MG63 (cell line): ENCODE data around the gene FAM50A. TPM values are rescaled to one million over a fixed set of nuclear protein-coding genes. Genes with fewer than 3 reads are reported as not detected.

Experiments used
- DNase-seq: peaks from one replicate; pipeline ENCODE4 v3.0.0-alpha.2; 2020
- H3K27me3 ChIP-seq: fragments of 250-450 bp; sonication (Bioruptor Pico); 2 replicates; pipeline ENCODE4 v1.5.1; 2020; ENCODE audit warnings: mild to moderate bottlenecking, moderate library complexity
- H3K36me3 ChIP-seq: fragments of 250-450 bp; sonication (Bioruptor Pico); 2 replicates; pipeline ENCODE4 v1.5.1; 2020; ENCODE audit warnings: mild to moderate bottlenecking, moderate library complexity
- H3K4me3 ChIP-seq: fragments of 250-450 bp; sonication (Bioruptor Pico); 2 replicates; pipeline ENCODE4 v1.5.1; 2020; ENCODE audit warnings: mild to moderate bottlenecking, moderate library complexity
- H3K9me3 ChIP-seq: fragments of 250-450 bp; sonication (Bioruptor Pico); 2 replicates; pipeline ENCODE4 v1.5.1; 2020; ENCODE audit warnings: mild to moderate bottlenecking, moderate library complexity
- total RNA-seq: library from RNA; depleted of rRNA; stranded (reverse); fragments of >200 nt; shearing (Covaris generic); gene quantifications from 2 replicates; pipeline ENCODE4 v1.2.3, GENCODE V29; 2014; ENCODE audit warnings: low replicate concordance

Gene FAM50A
- total RNA-seq, 1 experiment from 2014 or later: 35.4 TPM

DNA sequence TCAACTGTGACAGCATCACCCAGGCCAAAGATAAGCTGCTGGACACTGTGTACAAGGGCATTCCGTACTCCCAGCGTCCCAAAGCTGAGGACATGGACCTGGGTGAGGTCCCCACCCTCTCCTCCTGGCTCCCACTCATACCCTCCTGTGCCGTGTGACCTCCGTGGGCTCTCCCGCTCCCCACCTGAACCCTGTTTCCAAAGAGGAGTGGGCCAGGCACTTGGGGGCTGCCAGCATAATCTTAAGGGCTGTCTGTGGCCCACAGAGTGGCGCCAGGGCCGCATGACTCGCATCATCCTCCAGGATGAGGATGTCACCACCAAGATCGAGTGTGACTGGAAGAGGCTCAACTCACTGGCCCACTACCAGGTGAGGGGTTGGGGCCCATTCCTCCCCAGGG is 25.2 kb downstream of the FAM50A start:
- H3K9me3 ChIP-seq: no peaks in the 10 kb centered on the region
- no peak for DNase-seq
- no peaks in the 10 kb centered on the region for H3K36me3 ChIP-seq
- no peaks in the 10 kb centered on the region for H3K27me3 ChIP-seq
- no peak overlapping the region for H3K4me3 ChIP-seq

DNA sequence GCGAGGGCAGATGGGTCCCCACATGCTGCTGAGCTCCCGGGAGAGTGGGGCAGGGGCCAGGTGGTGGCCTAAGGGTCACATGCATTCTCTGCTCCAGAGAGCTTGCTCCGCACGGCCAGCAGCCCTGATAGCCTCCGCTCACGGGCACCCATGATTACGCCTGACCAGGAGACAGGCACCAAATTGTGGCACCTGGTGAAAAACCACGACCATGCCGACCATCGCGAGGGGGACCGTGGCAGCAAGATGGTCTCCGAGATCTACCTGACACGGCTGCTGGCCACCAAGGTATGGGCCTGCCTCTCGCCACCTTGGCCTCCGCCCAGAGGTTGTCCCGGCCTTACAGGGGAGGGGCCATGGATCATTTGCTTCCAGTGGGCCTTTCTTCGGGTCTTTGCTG is 25.9 kb downstream of the FAM50A start:
- Histone ChIP-seq H3K36me3 (no peaks in the 10 kb centered on the region), H3K27me3 (no peaks in the 10 kb centered on the region), H3K9me3 (no peaks in the 10 kb centered on the region), H3K4me3 (no peak overlapping the region)
- DNase-seq: no peak

DNA sequence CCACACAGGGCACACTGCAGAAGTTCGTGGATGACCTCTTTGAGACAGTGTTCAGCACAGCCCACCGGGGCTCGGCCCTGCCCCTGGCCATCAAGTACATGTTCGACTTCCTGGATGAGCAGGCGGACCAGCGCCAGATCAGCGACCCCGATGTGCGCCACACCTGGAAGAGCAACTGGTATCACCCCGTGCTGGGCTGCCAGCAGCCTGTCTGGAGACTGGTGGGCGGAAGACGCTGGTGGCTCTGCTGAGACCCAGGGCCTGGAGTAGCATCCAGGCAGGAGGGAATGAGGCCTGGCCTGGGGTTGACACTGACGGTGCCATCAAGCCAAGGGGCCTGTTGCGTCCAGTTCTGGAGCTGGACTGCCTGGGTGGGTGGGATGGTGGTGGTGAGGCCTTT is 26.5 kb downstream of the FAM50A start:
- H3K27me3 ChIP-seq: no peaks in the 10 kb centered on the region
- DNase-seq: no peak
- no peaks in the 10 kb centered on the region for H3K36me3 ChIP-seq
- H3K9me3 ChIP-seq: no peaks in the 10 kb centered on the region
- H3K4me3 ChIP-seq: no peak overlapping the region

DNA sequence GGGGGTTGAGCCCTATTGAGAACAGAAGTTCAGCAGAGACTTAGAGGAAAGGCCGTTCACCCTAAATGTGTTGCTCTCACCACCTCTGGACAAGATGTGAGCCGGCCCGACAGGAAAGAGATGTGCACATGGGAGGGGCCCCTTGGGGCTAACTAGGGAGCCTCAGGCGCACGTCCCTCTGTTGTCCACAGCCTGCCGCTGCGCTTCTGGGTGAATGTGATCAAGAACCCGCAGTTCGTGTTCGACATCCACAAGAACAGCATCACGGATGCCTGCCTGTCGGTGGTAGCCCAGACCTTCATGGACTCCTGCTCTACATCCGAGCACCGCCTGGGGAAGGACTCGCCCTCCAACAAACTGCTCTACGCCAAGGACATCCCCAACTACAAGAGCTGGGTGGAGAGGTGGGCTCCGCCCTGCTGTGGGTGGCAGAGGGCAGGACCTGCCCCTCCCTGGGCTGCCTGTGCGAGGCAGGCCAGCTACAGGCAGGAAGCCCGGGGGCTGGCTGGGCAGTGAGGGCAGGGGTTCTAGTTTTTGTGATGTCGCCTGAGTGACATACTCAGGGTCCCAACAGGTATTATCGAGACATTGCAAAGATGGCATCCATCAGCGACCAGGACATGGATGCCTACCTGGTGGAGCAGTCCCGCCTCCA is 27.1 kb downstream of the FAM50A start:
- no peaks in the 10 kb centered on the region for H3K9me3 ChIP-seq
- no peak for DNase-seq
- H3K27me3 ChIP-seq: no peaks in the 10 kb centered on the region
- H3K4me3 ChIP-seq: no peak overlapping the region
- no peaks in the 10 kb centered on the region for H3K36me3 ChIP-seq

DNA sequence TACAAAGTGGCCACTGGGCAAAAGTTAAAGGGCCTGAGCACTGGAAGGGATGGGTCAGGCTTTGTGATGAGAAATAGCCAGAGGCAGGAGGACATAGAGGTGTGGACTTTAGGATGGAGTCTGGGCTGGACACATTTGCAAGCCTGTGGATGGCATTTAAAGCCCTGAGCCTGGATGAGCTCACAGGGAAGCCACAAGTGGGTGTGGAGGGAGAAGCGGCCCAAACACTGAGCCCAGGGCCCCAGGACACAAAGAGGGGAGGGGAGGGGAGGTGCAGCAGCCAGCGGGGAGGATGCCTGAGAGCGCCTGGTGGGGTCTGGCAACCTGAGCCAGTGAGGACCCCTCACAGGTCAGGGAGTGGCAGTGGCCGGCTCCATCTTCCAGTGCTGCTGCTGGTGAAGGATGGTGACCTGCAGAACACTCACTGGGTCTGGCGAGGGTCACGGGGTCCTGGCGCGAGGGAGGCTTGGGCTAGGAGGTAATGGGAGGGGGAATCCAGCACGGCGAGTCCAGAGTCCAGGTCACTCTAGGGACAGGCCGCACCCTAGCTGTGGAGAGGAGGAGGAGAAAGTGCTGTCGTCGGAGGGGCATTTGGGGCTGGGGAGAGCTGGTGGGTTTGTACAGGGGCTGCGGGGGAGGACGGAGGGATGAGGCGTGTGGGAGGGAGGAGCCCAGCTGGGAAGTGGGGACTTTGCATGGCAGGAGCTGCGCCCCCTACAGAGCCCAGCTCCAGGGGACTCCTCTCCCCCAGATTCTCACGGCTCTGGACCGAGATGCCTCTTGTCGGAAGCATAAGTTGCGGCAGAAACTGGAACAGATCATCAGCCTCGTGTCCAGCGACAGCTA is 28.1 kb downstream of the FAM50A start:
- Histone ChIP-seq H3K9me3 (no peaks in the 10 kb centered on the region), H3K27me3 (no peaks in the 10 kb centered on the region), H3K4me3 (no peak overlapping the region), H3K36me3 (no peaks in the 10 kb centered on the region)
- DNase-seq: no peak

DNA sequence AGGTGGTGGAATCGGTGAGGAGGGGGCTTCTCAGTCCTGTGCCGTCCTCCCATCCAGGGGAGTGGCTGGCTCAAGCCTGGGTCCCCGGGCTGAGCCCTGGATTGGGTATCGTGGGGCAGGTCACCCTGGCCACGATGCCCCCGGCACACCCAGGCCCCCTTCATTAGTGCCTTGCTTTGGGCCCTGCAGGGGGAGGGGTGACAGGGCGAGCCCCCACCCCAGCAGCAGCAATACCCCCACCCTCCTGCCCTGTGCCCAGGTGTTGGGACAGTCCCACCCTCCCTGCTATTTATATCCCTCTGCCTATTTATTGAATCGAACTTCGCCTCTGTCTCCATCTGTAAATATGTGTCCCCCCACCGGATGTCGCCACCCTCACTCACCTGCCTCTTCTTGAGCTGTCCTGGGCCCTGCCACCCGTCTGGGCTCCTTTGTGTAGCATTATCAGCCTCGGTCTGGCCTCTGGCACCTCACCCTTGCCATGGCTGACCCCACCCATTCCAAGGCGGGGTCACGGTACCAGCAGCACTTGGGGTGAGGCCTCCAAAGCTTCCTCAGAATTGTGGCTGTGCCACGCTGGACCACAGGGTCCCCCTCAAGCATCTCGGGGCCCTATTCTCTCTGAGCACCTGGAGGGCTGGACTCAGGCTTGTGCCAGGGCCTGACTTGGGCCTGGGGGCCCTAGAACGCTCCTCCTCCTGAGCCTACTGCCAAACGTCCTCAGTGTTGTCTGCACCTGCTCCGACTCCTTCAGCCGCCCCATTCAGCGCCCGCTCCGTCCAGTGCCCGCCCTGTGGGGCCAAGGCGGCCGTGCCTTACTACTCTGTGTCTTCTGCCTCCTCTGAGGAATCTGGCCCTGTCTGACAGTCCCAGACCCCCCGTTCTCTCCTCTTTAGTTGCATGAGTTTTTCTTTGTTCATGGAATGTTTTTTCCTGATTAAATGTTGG is 29.0 kb downstream of the FAM50A start:
- no peaks in the 10 kb centered on the region for H3K27me3 ChIP-seq
- H3K4me3 ChIP-seq: no peak overlapping the region
- H3K36me3 ChIP-seq: no peaks in the 10 kb centered on the region
- no peak for DNase-seq
- no peaks in the 10 kb centered on the region for H3K9me3 ChIP-seq

DNA sequence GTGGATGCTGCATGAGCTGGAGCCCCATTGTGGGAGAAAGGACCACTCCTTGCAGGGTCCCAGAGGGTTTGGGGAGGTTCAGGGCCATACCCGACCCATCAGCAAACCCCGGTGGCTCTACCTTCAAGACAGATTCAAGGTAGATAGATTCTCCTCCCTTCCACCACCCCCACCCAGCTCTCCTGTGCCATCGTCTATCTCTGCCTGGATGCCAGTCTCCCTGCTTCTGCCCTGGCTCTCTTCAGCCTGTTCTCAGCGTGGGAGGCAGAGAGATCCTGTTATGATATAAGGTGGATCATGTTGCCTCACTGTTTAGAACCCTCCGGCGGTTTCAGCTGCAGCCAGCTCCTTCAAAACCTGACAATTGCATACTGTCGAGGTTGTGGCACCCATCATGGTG is 29.7 kb downstream of the FAM50A start:
- Histone ChIP-seq H3K27me3 (no peaks in the 10 kb centered on the region), H3K9me3 (no peaks in the 10 kb centered on the region), H3K36me3 (no peaks in the 10 kb centered on the region), H3K4me3 (no peak overlapping the region)
- DNase-seq: no peak

DNA sequence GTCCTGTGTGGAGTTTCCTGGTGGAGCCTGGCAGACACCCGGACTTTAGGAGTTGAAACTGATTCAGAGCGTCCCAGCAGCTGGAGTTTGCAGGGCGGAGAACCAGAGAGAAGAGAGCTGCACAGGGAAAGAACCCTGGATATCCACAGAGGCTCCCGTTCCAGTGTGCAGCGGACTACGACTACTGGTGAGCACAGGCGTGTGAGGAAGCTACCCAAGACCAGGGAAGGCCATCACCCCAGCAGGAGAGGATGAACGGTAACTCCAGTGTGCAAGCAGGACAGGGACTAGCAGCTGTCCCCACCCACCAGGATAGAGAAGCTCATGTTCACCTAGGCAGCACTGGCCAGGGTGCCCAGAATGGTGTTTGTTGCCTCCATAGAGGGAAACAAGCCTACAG is 32.9 kb downstream of the FAM50A start:
- DNase-seq: no peak
- Histone ChIP-seq H3K9me3 (no peaks in the 10 kb centered on the region), H3K36me3 (no peaks in the 10 kb centered on the region), H3K27me3 (no peaks in the 10 kb centered on the region), H3K4me3 (no peak overlapping the region)

DNA sequence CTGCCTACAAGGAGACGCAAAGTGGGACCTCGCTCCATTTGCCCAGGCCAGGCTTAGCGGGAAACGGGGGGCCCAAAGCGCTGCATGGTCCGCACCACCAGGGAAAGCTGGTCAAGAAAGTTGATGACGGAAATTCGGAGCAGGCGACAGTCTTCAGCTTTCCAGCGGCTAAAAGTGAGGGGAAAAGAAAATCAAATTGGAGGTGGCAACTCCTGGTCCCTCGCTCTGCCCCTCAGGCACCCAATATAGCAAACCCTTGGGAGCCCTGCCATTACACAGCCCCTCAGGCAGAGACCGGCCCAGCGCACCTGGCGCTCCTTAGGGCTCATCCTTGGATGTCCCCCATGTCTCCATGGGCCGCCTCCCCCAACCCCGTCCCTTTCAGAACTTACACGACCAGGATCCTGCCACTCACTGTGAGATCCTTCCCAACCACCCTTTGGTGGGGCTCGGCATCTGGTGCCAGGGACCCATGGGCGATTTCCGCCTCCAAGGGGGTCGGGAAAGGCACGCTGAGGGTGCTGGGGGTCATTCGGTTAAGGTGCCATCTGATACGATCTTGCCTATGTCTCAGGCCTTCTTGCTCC is 34.0 kb downstream of the FAM50A start:
- H3K27me3 ChIP-seq: no peaks in the 10 kb centered on the region
- H3K9me3 ChIP-seq: no peaks in the 10 kb centered on the region
- H3K4me3 ChIP-seq: peak overlapping the region; percentile 48
- no peak for DNase-seq
- no peaks in the 10 kb centered on the region for H3K36me3 ChIP-seq

DNA sequence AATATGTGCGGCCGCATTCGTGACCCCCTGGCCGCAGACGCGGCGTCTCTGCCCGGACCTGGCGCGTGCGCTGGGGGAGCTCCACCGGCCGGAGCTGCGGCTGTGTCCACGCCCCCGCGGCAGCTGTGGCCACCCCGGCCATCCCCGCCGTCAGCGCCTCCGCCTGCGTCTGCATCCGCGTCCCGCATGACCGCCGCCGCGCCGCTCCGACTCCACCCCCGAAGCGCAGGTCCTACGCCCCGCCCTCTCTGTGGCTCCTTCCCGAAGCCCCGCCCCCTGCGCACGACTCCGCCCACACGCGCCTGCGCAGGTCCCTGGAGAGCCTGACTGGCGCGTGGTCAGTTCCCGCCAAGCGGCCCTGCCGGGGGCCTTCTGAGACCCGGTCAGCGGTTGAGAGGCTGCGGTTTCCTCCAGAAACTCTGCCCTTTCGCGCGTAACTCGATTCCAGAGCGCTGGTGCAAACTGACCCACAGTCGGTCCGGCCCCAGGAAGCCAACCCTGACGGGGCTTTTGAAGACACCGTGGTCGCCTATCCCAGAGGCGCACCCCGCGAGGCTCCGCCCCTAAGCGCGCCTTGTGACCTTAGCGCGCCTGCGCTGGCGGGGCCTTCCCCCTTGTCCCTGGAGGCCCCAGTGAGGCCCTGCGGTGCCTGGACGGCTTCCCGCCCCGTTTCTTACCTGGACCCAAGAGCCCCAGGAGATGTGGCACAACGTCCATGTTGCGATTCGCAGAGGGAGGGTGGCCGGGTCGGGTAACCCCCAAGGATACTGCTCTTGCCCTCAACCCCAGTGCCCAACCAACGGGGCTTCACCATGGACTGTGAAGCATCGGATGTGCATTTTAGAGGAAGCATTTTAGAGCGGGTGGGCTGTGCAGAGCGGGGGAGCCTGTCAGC is 35.0 kb downstream of the FAM50A start, which contains the start of gene LAGE3:
Gene LAGE3, minus strand, starts transcription at position 554 of the 895 bp plus-strand sequence. Its CDS starts 366 bp downstream, at position 188.
- H3K36me3 ChIP-seq: 0 out of 2 replicates have a peak, but pooled peaks cover under 1% of the 10 kb centered on the region
- peak; percentile 84 for DNase-seq
- no peaks in the 10 kb centered on the region for H3K9me3 ChIP-seq
- H3K27me3 ChIP-seq: no peaks in the 10 kb centered on the region
- H3K4me3 ChIP-seq: peak within 1 kb of the TSS; percentile 48

DNA sequence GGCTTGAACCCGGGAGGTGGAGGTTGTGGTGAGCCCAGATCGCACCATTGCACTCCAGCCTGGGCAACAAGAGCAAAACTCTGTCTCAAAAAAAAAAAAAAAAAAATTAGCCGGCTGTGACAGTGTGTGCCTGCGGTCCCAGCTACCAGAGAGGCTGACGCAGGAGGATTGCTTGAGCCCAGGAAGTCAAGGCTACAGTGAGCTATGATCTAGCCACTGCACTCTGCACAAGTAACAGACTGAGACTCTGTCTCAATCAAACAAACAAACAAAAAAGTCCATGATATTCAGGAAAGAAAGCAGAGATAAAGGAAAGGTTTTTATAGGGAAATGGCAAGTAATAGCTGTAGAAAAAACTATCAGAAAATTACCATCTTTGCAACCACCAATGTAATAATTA is 37.3 kb downstream of the FAM50A start:
- no peaks in the 10 kb centered on the region for H3K27me3 ChIP-seq
- peaks cover 16% of the 10 kb centered on the region for H3K36me3 ChIP-seq
- no peak for DNase-seq
- H3K9me3 ChIP-seq: no peaks in the 10 kb centered on the region
- H3K4me3 ChIP-seq: no peak overlapping the region

DNA sequence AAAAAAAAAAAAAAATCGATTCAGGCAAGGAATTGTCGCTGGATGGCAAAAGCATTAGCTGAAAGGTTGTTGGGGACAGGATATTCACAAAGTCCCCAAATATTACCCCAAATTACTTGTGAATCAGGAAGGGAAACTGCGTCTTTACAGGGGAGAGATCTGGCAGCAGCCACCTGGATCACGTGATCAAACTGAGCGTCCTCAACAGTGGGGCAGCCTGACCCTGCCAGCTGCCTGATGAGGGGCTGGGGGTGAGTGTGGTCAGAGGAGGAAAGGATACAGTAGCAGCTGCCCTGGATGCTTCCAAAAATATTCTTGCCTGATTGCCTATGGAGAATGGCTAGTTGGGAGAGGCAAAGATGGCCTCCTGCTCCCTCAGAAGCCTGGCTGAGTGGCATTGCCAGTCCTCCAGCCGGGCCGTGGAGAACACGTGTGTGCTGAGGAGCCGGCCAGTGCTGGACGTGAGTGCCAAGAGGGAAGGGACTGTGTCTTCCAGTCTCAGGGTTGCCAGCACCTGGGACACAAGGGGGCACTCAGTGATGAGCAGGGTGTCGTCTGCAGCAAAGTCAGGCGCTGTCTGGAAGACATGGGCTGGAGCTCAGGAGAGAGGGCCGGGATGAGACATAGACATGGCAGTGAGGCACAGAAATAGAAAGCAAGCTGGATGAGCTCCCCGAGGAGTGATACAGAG is 38.1 kb downstream of the FAM50A start:
- Histone ChIP-seq H3K36me3 (peaks cover 16% of the 10 kb centered on the region), H3K27me3 (no peaks in the 10 kb centered on the region), H3K9me3 (no peaks in the 10 kb centered on the region), H3K4me3 (no peak overlapping the region)
- DNase-seq: no peak

DNA sequence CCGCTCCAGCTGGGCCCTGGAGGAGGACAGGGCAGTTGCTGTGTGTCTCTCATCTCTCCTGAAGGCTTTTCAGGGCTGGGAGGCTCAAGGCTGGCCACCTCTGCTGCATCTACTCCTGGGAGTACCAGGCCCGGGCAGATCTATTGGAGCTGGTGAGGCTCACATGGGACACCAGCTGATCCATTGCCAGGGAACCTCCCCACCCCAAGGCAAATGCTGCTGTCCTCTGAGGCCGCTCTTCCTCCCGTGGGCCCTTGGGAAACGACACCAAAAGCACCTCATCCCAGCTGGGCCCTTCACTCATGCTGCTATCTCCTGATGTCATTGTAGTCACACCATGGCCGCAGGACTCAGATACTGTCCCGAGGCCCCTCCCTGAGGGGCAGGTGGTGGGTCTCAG is 38.8 kb downstream of the FAM50A start:
- H3K36me3 ChIP-seq: peaks cover 16% of the 10 kb centered on the region

DNA sequence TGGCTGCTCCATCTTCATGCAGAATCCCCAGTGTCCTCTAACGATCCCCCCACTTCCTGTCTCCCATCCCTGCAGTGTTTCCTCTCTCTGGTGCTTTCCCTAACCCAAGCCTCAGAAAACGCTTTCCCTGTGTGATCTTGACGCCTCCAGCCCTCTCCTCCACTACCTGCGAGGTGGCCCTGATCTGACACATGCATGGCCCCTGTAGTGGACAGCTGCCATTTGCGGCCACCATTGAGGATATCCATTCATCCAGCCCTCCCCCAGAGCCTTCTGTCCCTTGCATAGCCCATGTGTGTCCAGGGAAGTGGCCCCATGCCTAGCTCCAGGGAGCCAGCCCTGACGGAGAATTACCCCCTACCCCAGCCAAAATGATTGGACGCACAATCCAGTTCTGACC is 39.4 kb downstream of the FAM50A start:
- DNase-seq: no peak
- no peaks in the 10 kb centered on the region for H3K27me3 ChIP-seq
- no peak overlapping the region for H3K4me3 ChIP-seq
- no peaks in the 10 kb centered on the region for H3K9me3 ChIP-seq
- peaks cover 16% of the 10 kb centered on the region for H3K36me3 ChIP-seq

More for the DNA sequence above, 38.8 kb downstream of the FAM50A start:
- Histone ChIP-seq H3K4me3 (no peak overlapping the region), H3K27me3 (no peaks in the 10 kb centered on the region), H3K9me3 (no peaks in the 10 kb centered on the region)
- no peak for DNase-seq
